GM13976 (cell line): ENCODE data around the gene DPCD.

Source experiments
- DNase-seq: peaks from one replicate; pipeline ENCODE4 v3.0.0; 2012; ENCODE audit warnings: low spot score
- in situ Hi-C: fragments of 300-500 bp; cut with MboI; formaldehyde crosslinking; loops from one replicate; pipeline ENCODE4 v1.12.0; 2022; ENCODE audit warnings: low sequenced_read_pairs, mixed read lengths, inconsistent platforms; ENCODE audit not compliant: unreplicated experiment
- TF ChIP-seq, protein P1 (sequence below): IDR thresholded peaks from 2 replicates; pipeline ENCODE4 v1.5.1; 2012; ENCODE audit warnings: borderline replicate concordance, mild to moderate bottlenecking; ENCODE audit not compliant: insufficient read depth; ENCODE audit errors: extremely low read depth, missing control alignments, control extremely low read depth

The DPCD gene

DNA sequence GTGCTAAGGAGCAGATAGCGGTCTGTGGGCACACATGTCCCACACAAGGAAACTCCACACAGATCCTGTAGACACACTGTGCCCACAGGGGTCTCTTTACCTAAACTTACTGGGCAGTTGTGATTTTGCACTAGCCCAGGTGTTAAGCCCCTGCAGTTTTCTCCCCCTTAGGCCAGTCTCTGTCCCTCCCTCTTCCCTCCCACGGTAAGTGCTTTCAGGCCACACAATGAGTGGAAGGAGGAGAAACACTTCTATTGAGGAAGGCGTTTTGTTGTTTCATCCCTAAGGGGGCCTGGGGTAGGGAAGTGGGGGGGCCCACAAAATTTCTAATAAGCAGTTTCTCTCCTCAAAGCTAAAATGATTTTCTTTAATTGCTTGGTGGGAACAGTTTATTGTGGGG is 55.4 kb downstream of the DPCD start:
- DNase-seq: no peak
- TF ChIP-seq, protein P1, sequence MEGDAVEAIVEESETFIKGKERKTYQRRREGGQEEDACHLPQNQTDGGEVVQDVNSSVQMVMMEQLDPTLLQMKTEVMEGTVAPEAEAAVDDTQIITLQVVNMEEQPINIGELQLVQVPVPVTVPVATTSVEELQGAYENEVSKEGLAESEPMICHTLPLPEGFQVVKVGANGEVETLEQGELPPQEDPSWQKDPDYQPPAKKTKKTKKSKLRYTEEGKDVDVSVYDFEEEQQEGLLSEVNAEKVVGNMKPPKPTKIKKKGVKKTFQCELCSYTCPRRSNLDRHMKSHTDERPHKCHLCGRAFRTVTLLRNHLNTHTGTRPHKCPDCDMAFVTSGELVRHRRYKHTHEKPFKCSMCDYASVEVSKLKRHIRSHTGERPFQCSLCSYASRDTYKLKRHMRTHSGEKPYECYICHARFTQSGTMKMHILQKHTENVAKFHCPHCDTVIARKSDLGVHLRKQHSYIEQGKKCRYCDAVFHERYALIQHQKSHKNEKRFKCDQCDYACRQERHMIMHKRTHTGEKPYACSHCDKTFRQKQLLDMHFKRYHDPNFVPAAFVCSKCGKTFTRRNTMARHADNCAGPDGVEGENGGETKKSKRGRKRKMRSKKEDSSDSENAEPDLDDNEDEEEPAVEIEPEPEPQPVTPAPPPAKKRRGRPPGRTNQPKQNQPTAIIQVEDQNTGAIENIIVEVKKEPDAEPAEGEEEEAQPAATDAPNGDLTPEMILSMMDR: no peak
- in situ Hi-C loops: no loop called here

DNA sequence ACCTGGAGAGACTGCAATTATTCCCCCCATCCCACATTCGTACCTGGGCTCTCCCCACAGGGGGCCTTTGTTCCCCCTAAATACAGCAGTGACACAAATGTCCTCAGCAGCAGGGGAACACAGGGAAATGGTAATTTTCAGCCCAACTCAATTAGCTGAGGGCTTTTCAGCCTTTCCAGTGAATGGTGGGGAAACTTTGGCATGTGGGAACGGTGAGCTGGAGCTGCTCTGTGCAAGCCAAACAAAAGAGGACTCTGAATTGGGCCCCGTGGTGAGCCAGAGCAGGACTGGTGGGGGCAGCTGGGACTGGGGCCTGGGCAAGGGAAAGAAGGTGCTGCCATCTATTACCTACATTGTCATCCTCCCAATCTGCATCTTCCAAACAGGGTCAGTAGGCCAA is 55.9 kb downstream of the DPCD start:
- in situ Hi-C loops: no loop called here
- no peak for DNase-seq
- TF ChIP-seq, protein P1: no peak

DNA sequence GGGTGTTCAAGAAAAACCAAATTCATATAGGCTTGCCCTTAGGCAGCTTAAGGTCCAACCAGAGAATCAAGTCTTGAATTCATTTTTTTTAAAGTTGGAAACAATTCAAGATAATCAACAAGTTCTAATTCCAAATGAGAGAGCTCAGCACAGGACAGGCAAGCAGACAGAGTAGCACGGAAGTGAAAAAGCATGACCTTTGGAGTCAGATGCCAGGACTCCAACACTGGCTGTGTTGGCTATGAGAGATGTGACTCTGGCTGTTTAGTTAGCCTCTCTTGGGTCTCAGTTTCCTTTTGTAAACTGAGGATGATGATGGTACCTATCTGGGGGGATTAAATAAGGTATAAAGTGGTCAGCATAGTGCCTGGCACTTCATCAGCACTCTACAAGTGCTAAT is 57.5 kb downstream of the DPCD start:
- no peak for DNase-seq
- in situ Hi-C loops: no loop called here
- TF ChIP-seq, protein P1: no peak

DNA sequence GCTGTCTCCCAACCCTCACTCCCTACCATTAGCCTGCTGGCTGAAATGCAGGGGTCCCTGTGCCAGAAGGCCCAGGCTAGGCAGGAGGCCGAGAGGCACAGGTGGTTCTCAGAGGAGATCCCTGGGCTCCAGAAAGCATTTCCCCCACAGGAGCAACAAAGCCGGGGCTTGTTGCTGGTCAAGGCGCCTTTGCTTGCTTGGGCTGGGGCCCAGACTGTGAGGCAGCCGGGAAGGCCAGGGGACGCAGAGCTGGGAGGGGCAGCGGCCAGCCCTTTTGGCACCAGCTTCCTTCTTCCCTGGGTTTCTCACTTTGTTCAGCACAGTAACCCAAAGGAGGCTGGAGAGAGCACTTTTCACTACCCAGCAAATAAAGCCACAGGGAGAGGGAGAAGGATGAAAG is 58.2 kb downstream of the DPCD start:
- in situ Hi-C loops: no loop called here
- TF ChIP-seq, protein P1: no peak

DNA sequence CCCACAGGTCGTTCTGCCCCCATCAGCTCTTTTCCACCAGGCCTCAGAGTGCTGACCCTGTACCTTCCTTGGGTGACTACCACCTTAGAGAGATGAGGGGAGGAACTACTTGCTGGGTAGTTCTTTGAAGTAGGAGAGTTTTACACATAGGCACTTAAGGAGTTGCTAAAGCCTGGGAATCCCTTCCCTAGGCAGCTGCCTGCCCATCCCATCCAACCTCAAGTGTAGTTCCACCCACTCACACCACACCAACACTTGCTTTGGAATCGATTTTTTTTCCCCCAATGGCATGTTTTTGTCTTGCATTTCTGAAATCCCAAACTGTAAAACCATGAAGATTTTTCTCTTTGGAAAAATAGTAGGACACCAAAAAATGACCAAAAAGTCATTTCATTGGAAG is 59.1 kb downstream of the DPCD start:
- TF ChIP-seq, protein P1: no peak
- no peak for DNase-seq
- in situ Hi-C loops: no loop called here

More for the DNA sequence above, 58.2 kb downstream of the DPCD start:
- no peak for DNase-seq

DNA sequence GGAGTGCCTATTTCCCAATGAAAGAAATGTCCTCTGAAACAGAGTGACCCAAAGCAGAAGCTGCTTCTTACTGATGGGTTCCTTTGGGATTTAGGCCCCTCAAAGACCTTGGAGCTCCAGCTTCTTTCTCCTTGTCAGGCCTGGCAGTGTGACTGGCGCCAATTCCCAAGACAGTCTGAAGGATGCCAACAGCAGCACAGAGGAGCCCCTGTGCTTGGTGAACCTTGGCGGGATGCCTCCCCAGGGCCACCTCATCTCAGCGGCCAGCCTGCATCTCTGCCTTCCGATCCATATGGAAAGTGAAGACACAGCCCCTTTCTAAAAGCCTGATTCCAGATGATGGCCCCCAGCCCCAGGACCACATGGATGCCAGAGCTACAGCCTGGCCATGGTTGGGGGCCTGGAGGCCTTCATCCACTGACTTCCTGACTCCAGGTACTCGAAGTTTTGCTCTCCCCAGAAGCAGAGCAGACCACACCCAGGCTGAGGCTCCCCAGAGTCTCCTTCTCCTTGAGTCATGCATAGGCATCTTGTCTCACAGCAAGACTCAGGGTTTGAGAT is 61.5 kb downstream of the DPCD start:
- TF ChIP-seq, protein P1: no peak
- no peak for DNase-seq
- in situ Hi-C loops: no loop called here
